ENCODE results near the gene RIMBP2.
"Not testable (repeated sequence)": the region's sequence is repeated elsewhere in the genome, so short reads cannot be mapped to it uniquely, and the experiment has no call there.

Gene RIMBP2

DNA sequence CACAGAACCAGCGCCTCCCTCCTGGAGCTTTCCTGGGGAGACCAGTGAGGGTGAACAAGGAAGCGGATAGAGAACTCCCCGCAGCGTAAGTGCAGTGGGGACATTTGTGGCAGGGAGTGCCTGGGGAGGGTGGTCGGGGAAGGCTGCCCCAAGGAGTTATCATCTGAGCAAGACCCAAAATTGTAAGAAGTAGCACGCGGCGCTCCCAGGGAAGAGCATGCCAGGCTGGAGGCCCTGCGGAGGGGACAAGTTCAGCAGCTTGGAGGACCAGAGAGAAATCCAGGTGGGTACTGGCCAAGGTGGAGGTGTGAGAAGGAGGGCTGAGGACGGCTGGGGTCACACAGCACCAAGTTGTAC lies 46.2 kb upstream of the RIMBP2 start:
- Histone ChIP-seq H3K4me1 (ENCODE audit: low read depth, poor library complexity, severe bottlenecking) (no peaks in the 10 kb centered on the region), H3K27me3 (ENCODE audit: insufficient read depth, low read depth) (no peaks in the 10 kb centered on the region), H3K4me2 (no peak overlapping the region), H4K20me1 (ENCODE audit: insufficient read depth) (no peaks in the 10 kb centered on the region), H3K9ac (no peak overlapping the region), H3K4me3 (IDR thresholded peaks at IDR 0.05; ENCODE audit: insufficient read depth, low read depth, low read length) (no peak overlapping the region), H3K79me2 (ENCODE audit: insufficient read depth, low read depth) (no peaks in the 10 kb centered on the region), H3K36me3 (ENCODE audit: insufficient read depth) (no peaks in the 10 kb centered on the region), H2AFZ (ENCODE audit: low read depth) (no peak overlapping the region), H3K27ac (no peak overlapping the region)
- TF ChIP-seq, protein P1, sequence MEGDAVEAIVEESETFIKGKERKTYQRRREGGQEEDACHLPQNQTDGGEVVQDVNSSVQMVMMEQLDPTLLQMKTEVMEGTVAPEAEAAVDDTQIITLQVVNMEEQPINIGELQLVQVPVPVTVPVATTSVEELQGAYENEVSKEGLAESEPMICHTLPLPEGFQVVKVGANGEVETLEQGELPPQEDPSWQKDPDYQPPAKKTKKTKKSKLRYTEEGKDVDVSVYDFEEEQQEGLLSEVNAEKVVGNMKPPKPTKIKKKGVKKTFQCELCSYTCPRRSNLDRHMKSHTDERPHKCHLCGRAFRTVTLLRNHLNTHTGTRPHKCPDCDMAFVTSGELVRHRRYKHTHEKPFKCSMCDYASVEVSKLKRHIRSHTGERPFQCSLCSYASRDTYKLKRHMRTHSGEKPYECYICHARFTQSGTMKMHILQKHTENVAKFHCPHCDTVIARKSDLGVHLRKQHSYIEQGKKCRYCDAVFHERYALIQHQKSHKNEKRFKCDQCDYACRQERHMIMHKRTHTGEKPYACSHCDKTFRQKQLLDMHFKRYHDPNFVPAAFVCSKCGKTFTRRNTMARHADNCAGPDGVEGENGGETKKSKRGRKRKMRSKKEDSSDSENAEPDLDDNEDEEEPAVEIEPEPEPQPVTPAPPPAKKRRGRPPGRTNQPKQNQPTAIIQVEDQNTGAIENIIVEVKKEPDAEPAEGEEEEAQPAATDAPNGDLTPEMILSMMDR (conservative IDR thresholded peaks at IDR 0.05; ENCODE audit: low read depth, low read length), result no peak

DNA sequence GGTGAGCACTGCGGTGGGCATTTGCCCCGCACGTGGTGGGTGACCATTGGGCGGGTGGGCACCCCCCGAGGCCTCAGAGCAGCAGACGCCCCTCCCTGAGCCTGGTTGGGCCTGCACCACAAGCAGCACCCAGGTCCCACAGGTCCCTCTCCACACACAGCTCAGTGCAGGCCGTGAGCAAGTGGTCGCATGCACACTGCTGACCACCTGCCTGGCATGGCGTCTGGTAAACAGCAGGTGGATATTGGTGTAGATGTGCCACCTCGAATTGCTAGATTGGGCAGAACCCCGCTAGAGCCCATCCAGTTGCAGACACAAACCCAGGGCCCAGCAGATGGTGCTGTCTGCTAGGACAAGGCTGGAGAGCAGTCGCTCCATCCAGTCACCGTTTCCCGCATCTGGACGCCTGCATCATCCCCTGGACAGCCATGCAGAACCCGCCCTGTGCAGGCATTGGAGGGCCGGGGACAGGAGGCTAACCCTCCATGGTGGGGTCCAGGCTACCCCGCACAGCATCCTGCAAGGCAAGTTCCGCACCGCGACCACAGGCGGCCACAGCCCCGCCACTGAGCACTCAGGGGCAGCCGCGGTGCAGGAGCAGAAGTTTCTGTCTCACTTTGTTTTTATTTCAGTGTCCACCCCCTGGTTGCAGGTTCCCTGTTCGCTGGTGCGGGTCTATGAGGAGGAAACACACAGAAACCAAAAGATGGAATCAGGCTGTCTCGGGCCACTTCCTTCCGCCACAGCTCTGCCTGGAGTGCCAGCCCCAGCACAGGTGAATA lies 45.6 kb upstream of the RIMBP2 start:
- Histone ChIP-seq H3K4me2 (no peak overlapping the region), H3K4me1 (ENCODE audit: low read depth, poor library complexity, severe bottlenecking) (no peaks in the 10 kb centered on the region), H4K20me1 (ENCODE audit: insufficient read depth) (no peaks in the 10 kb centered on the region), H3K79me2 (ENCODE audit: insufficient read depth, low read depth) (no peaks in the 10 kb centered on the region), H3K36me3 (ENCODE audit: insufficient read depth) (no peaks in the 10 kb centered on the region), H3K9ac (no peak overlapping the region), H2AFZ (ENCODE audit: low read depth) (no peak overlapping the region), H3K27me3 (ENCODE audit: insufficient read depth, low read depth) (no peaks in the 10 kb centered on the region), H3K27ac (no peak overlapping the region), H3K4me3 (IDR thresholded peaks at IDR 0.05; ENCODE audit: insufficient read depth, low read depth, low read length) (no peak overlapping the region)
- TF ChIP-seq, protein P1 (conservative IDR thresholded peaks at IDR 0.05; ENCODE audit: low read depth, low read length), result no peak

DNA sequence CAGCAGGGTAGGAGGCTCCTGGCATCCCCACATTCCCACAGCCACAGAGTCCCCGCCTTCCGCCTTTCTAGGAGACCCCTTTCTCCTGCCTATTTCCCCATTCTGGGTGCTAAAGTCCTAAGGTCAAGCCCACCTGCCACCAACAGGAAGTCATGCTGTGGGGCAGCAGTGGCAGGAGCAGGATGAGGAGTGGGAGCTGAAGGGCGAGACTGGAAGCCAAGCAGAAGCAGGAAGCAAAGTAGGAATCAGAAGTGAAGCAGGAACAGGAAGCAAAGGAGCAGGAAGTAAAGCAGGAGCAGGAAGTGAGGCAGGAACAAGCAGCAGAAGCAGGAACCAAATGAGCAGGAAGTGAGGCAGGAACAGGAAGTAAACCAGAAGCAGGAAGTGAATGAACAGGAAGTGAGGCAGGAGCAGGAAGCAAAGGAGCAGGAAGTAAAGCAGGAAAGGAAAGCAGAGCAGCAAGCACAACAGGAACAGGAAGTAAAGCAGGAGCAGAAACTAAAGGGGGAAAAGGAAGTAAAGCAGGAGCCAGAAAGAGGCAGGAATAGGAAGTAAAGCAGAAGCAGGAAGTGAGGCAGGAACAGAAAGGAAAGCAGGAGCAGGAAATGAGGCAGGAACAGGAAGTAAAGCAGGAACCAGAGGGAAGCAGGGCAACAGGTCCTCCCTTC lies 38.3 kb upstream of the RIMBP2 start:
- H3K4me3 ChIP-seq (IDR thresholded peaks at IDR 0.05; ENCODE audit: insufficient read depth, low read depth, low read length), result no peak overlapping the region
- no peaks in the 10 kb centered on the region for H3K79me2 ChIP-seq (ENCODE audit: insufficient read depth, low read depth)
- TF ChIP-seq, protein P1 (conservative IDR thresholded peaks at IDR 0.05; ENCODE audit: low read depth, low read length), result no peak
- H2AFZ ChIP-seq (ENCODE audit: low read depth), result peak overlapping the region; percentile 64
- no peak overlapping the region for H3K4me2 ChIP-seq
- H3K27me3 ChIP-seq (ENCODE audit: insufficient read depth, low read depth), result no peaks in the 10 kb centered on the region
- H3K9ac ChIP-seq, result no peak overlapping the region
- H3K27ac ChIP-seq, result no peak overlapping the region
- H3K36me3 ChIP-seq (ENCODE audit: insufficient read depth), result no peaks in the 10 kb centered on the region
- no peaks in the 10 kb centered on the region for H4K20me1 ChIP-seq (ENCODE audit: insufficient read depth)
- H3K4me1 ChIP-seq (ENCODE audit: low read depth, poor library complexity, severe bottlenecking), result no peaks in the 10 kb centered on the region

DNA sequence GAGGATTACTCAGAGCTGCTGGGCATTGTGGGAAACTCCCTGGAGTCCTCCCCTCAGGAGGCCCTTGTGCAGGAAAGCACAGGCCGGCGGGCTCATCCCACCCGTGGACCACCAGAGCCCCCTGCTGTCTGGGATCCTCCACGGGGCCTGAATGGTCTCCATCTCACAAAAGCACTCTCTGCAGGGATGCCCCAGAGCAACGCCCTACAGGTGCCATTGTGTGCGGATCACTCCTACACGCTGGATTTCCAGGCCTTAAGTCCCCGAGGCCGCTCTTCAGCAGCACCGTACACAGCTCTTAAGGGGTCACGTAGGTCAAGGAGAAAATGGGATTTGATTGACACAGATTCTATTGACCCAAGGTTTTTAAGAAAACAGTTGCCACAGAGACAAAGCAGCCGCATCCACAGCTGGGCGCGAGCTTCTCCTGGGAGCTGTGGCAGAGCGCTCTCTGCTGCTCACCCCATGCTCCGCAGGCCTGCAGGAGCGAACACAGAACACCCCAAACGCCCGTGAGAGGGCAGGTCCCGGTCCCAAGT lies 36.7 kb upstream of the RIMBP2 start:
- no peak overlapping the region for H3K4me2 ChIP-seq
- H3K4me3 ChIP-seq (IDR thresholded peaks at IDR 0.05; ENCODE audit: insufficient read depth, low read depth, low read length), result no peak overlapping the region
- H3K9ac ChIP-seq, result no peak overlapping the region
- TF ChIP-seq, protein P1 (conservative IDR thresholded peaks at IDR 0.05; ENCODE audit: low read depth, low read length), result no peak
- no peaks in the 10 kb centered on the region for H4K20me1 ChIP-seq (ENCODE audit: insufficient read depth)
- H3K27me3 ChIP-seq (ENCODE audit: insufficient read depth, low read depth), result no peaks in the 10 kb centered on the region
- H3K36me3 ChIP-seq (ENCODE audit: insufficient read depth), result no peaks in the 10 kb centered on the region
- H3K79me2 ChIP-seq (ENCODE audit: insufficient read depth, low read depth), result no peaks in the 10 kb centered on the region
- H3K4me1 ChIP-seq (ENCODE audit: low read depth, poor library complexity, severe bottlenecking), result no peaks in the 10 kb centered on the region
- no peak overlapping the region for H3K27ac ChIP-seq
- no peak overlapping the region for H2AFZ ChIP-seq (ENCODE audit: low read depth)

GRCh38 chr12:130752037-130752436 lies 35.9 kb upstream of the RIMBP2 start:
- H2AFZ ChIP-seq (ENCODE audit: low read depth); H3K36me3 ChIP-seq (ENCODE audit: insufficient read depth); H3K4me3 ChIP-seq (IDR thresholded peaks at IDR 0.05; ENCODE audit: insufficient read depth, low read depth, low read length); H3K4me2 ChIP-seq; H4K20me1 ChIP-seq (ENCODE audit: insufficient read depth); H3K27ac ChIP-seq; H3K79me2 ChIP-seq (ENCODE audit: insufficient read depth, low read depth); H3K27me3 ChIP-seq (ENCODE audit: insufficient read depth, low read depth); H3K4me1 ChIP-seq (ENCODE audit: low read depth, poor library complexity, severe bottlenecking); H3K9ac ChIP-seq: not testable (repeated sequence)
